Vagina (tissue), 2 donors: ENCODE results near the gene NSFL1C. TPM values are rescaled to one million over a fixed set of nuclear protein-coding genes. Genes with fewer than 3 reads are reported as not detected.
A peak's percentile ranks its signal among the peaks of the same experiment; 100 is the strongest.

Experiments
- DNase-seq, 2 donors: peaks; one replicate each; pipeline ENCODE4 v3.0.0-alpha.2; 2017; ENCODE audit errors: extremely low spot score in 2 of 2
- H3K27ac ChIP-seq: fragments of 200-600 bp; sonication (generic); one replicate; pipeline ENCODE4 v1.5.1; 2019
- H3K27me3 ChIP-seq: fragments of 200-600 bp; sonication (generic); one replicate; pipeline ENCODE4 v1.5.1; 2019
- H3K36me3 ChIP-seq, 2 donors: fragments of 200-600 bp; sonication (generic); one replicate each; pipeline ENCODE4 v1.5.1; 2017 to 2019
- H3K4me1 ChIP-seq: fragments of 200-600 bp; sonication (generic); one replicate; pipeline ENCODE4 v1.5.1; 2019
- H3K4me3 ChIP-seq, 2 donors: fragments of 200-600 bp; sonication (generic); 1 replicate in 1 of 2; 2 replicates in 1 of 2; pipeline ENCODE4 v1.5.1; 2016 to 2019
- H3K9me3 ChIP-seq: fragments of 200-600 bp; sonication (generic); one replicate; pipeline ENCODE4 v1.5.1; 2019
- POLR2A ChIP-seq, 2 donors: fragments of 450-650 bp; IDR thresholded peaks; one replicate each; pipeline ENCODE4 v1.6.1; 2017; ENCODE audit warnings: antibody characterized with exemption in 2 of 2, mild to moderate bottlenecking in 2 of 2, moderate library complexity in 2 of 2
- POLR2AphosphoS5 ChIP-seq, 2 donors: sonication (generic); formaldehyde crosslinking; IDR thresholded peaks; one replicate each; pipeline ENCODE4 v1.9.0; 2017; ENCODE audit warnings: antibody characterized with exemption in 2 of 2, mild to moderate bottlenecking in 2 of 2, low read depth in 1 of 2; ENCODE audit not compliant: insufficient read depth in 1 of 2
- intact Hi-C: fragments of 100-400 bp; cut with DNase I; formaldehyde crosslinking; loops from one replicate; pipeline ENCODE4 v1.15.1; 2023
- total RNA-seq: library from RNA; depleted of rRNA; stranded (reverse); fragments of >200 nt; gene quantifications from one replicate; pipeline ENCODE4 v1.2.3, GENCODE V29; 2016
- TF ChIP-seq, protein P1 (sequence below), 3 experiments: fragments of 450-650 bp in 2 of 3; fragments of 200-600 bp in 1 of 3; sonication (generic) in 1 of 3; IDR thresholded peaks; one replicate each; pipeline ENCODE4 v1.5.1; 2017 to 2019; ENCODE audit warnings: antibody characterized with exemption in 3 of 3, mild to moderate bottlenecking in 2 of 3, moderate library complexity in 2 of 3

NSFL1C gene
- total RNA-seq, 1 donor from 2014 or later, result 53.8 TPM

GRCh38 chr20:1437235-1437904 lies 29.3 kb downstream of the NSFL1C start:
- no peak overlapping the region for H3K4me3 ChIP-seq
- no peaks in the 10 kb centered on the region for H3K4me1 ChIP-seq
- DNase-seq, result no peak
- H3K27ac ChIP-seq, result no peak overlapping the region
- TF ChIP-seq, protein P1, sequence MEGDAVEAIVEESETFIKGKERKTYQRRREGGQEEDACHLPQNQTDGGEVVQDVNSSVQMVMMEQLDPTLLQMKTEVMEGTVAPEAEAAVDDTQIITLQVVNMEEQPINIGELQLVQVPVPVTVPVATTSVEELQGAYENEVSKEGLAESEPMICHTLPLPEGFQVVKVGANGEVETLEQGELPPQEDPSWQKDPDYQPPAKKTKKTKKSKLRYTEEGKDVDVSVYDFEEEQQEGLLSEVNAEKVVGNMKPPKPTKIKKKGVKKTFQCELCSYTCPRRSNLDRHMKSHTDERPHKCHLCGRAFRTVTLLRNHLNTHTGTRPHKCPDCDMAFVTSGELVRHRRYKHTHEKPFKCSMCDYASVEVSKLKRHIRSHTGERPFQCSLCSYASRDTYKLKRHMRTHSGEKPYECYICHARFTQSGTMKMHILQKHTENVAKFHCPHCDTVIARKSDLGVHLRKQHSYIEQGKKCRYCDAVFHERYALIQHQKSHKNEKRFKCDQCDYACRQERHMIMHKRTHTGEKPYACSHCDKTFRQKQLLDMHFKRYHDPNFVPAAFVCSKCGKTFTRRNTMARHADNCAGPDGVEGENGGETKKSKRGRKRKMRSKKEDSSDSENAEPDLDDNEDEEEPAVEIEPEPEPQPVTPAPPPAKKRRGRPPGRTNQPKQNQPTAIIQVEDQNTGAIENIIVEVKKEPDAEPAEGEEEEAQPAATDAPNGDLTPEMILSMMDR (IDR thresholded peaks at IDR 0.05), result peak; percentile 87 to 89 (median 88)
- TF ChIP-seq POLR2AphosphoS5 (IDR thresholded peaks at IDR 0.05; ENCODE audit: insufficient read depth in 1 of 2, low read depth in 1 of 2) (no peak), POLR2A (IDR thresholded peaks at IDR 0.05) (no peak)
- no peaks in the 10 kb centered on the region for H3K9me3 ChIP-seq
- H3K27me3 ChIP-seq, result no peaks in the 10 kb centered on the region
- intact Hi-C loops, result loop anchor here (2.0 kb wide), 1 partner anchor 125 kb away; no protein-coding TSS in a partner anchor
- H3K36me3 ChIP-seq, result peaks cover 0 to 17% of the 10 kb centered on the region in 2 donors

DNA sequence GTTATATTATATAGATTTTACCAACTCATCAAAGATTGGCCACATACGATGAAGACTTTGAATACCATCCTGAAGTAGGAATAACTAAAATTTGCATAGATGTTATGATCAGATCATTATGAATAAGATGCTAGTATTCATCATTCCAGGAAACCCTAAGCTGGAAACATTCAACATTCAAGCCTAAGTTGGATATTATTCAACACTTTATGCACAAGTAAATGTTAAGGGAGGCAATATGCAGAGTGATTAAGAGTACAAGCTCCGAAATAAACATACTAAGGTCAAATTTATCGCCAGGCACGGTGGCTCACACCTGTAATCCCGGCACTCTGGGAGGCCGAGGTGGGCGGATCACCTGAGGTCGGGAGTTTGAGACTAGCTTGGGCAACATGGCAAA lies 30.4 kb downstream of the NSFL1C start:
- Histone ChIP-seq H3K27ac (no peak overlapping the region), H3K9me3 (no peaks in the 10 kb centered on the region), H3K4me1 (no peaks in the 10 kb centered on the region), H3K36me3 (peaks cover 0 to 6% of the 10 kb centered on the region in 2 donors), H3K4me3 (no peak overlapping the region), H3K27me3 (no peaks in the 10 kb centered on the region)
- DNase-seq, result no peak
- intact Hi-C loops, result loop anchor here (2.0 kb wide), 1 partner anchor 123 kb away; no protein-coding TSS in a partner anchor
- TF ChIP-seq, protein P1 (IDR thresholded peaks at IDR 0.05), result no peak
- TF ChIP-seq POLR2A (IDR thresholded peaks at IDR 0.05) (no peak), POLR2AphosphoS5 (IDR thresholded peaks at IDR 0.05; ENCODE audit: insufficient read depth in 1 of 2, low read depth in 1 of 2) (no peak)

DNA sequence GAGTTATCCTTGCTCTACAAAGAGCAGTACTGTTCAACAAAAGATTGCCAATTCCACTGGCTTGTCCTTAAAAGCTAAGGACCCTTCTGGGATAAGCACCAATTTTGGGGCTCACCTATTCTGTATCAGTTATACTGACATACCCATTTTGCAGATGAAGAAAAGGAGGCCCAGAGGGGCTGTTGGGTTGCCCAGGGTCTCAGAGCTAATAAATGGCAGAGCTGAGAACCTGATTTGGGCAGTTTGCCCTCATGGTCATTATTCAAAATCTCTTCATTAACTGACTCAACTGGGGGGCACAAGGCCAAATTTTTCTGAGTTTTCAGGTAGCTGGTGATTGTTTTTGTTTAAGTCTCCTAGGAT lies 31.3 kb downstream of the NSFL1C start:
- H3K27ac ChIP-seq, result no peak overlapping the region
- no peak for DNase-seq
- intact Hi-C loops, result loop anchor here (1.0 kb wide), 1 partner anchor 118 kb away; no protein-coding TSS in a partner anchor
- no peak overlapping the region for H3K4me3 ChIP-seq
- TF ChIP-seq POLR2AphosphoS5 (IDR thresholded peaks at IDR 0.05; ENCODE audit: insufficient read depth in 1 of 2, low read depth in 1 of 2), result no peak
- TF ChIP-seq, protein P1 (IDR thresholded peaks at IDR 0.05), result no peak
- no peak for TF ChIP-seq POLR2A (IDR thresholded peaks at IDR 0.05)
- no peaks in the 10 kb centered on the region for H3K27me3 ChIP-seq
- no peaks in the 10 kb centered on the region for H3K4me1 ChIP-seq
- H3K9me3 ChIP-seq, result no peaks in the 10 kb centered on the region
- no peaks in the 10 kb centered on the region for H3K36me3 ChIP-seq

DNA sequence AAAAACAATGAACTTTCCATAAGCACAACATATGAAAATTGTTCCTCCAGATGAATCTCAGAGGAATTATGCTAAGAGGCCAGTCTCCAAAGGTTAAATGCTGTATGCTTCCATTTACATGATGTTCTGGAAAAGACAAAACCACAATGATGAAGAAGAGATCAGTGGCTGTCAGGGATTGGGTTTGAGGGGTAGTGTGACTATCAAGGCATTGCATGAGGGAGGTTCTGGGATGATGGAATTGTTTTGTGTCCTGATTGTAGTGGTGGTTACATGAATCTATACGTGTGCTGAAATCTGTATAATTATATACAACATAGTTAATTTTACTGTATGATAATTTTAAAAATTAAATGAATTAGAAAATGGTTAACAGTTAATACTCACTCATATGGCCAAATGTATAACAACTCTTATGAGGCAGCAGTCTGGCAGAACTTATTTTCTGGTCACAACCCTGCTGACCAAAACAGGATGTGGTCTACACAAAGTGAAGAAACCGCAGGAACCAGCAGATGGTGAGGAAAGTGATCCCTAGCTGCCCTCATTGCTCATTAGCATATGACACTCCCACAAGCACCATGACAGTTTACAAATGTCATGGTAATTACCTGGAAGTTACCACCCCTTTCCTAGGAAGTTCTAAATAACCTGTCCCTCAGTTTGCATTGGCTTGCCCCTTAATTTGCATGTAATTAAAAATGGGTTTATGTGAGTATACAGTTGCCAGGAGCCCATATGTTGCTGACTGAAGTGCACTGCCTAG lies 31.9 kb downstream of the NSFL1C start:
- DNase-seq, result no peak
- Histone ChIP-seq H3K9me3 (no peaks in the 10 kb centered on the region), H3K27me3 (no peaks in the 10 kb centered on the region), H3K27ac (no peak overlapping the region), H3K4me1 (no peaks in the 10 kb centered on the region), H3K36me3 (no peaks in the 10 kb centered on the region), H3K4me3 (no peak overlapping the region)
- intact Hi-C loops, result loop anchor here (1.0 kb wide), 1 partner anchor 117 kb away; no protein-coding TSS in a partner anchor
- TF ChIP-seq, protein P1 (IDR thresholded peaks at IDR 0.05), result no peak
- TF ChIP-seq POLR2AphosphoS5 (IDR thresholded peaks at IDR 0.05; ENCODE audit: insufficient read depth in 1 of 2, low read depth in 1 of 2) (no peak), POLR2A (IDR thresholded peaks at IDR 0.05) (no peak)
